Activated T-helper 9 cell treated with anti-CD3 and anti-CD28 coated beads, Interleukin-2, amount 50 U/mL, for 16 hours (primary cell): Measurements from ENCODE around the gene LIN7B.

Experiments used
- DNase-seq: peaks from one replicate; pipeline ENCODE4 v3.0.0-alpha.2; 2020; ENCODE audit warnings: low read depth

Gene LIN7B

GRCh38 chr19:49094505-49095482 lies 19.4 kb upstream of the LIN7B start:
- no peak for DNase-seq

GRCh38 chr19:49097453-49098288 lies 16.5 kb upstream of the LIN7B start:
- peak; percentile 52 for DNase-seq

- DNase-seq: no peak
Observed at GRCh38 chr19:49098795-49099194, 15.4 kb upstream of the LIN7B start.

- no peak for DNase-seq
Observed at GRCh38 chr19:49101160-49101559, 13.0 kb upstream of the LIN7B start.

GRCh38 chr19:49102303-49102702 lies 11.9 kb upstream of the LIN7B start:
- DNase-seq: no peak

- no peak for DNase-seq
Observed at GRCh38 chr19:49103331-49104085, 10.7 kb upstream of the LIN7B start.

- DNase-seq: no peak
Observed at GRCh38 chr19:49104229-49104864, 9.8 kb upstream of the LIN7B start.

GRCh38 chr19:49106648-49107135 lies 7.5 kb upstream of the LIN7B start:
- DNase-seq: peak; percentile 53

- no peak for DNase-seq
Observed at GRCh38 chr19:49107625-49108459, 6.3 kb upstream of the LIN7B start.

GRCh38 chr19:49109051-49109450 lies 5.1 kb upstream of the LIN7B start:
- no peak for DNase-seq

GRCh38 chr19:49109569-49110233 lies 4.5 kb upstream of the LIN7B start:
- DNase-seq: no peak

GRCh38 chr19:49110567-49110966 lies 3.6 kb upstream of the LIN7B start:
- DNase-seq: no peak

- DNase-seq: no peak
Observed at GRCh38 chr19:49111218-49111998, 2.8 kb upstream of the LIN7B start.

GRCh38 chr19:49114630-49115363 lies 627 bp downstream of the LIN7B start:
- DNase-seq: peak; percentile 21

GRCh38 chr19:49116544-49116943 lies 2.4 kb downstream of the LIN7B start:
- DNase-seq: no peak

- DNase-seq: no peak
Observed at GRCh38 chr19:49117677-49118564, 3.8 kb downstream of the LIN7B start.
